Upper lobe of left lung (tissue), 6 donors: ENCODE measurements around the gene SH3PXD2A. TPM values are rescaled to one million over a fixed set of nuclear protein-coding genes. Genes with fewer than 3 reads are reported as not detected.

Experiments used
- ATAC-seq, 2 donors: fragments of 200-7000 bp; cut with Tn5 transposase; one replicate each; pipeline ENCODE4 v1.9.1; 2022; ENCODE audit warnings: mild to moderate bottlenecking in 2 of 2, moderate library complexity in 2 of 2; ENCODE audit not compliant: low FRiP score in 2 of 2
- DNase-seq, 2 donors: peaks; one replicate each; pipeline ENCODE4 v3.0.0-alpha.2; 2019 to 2020
- H3K27ac ChIP-seq, 4 donors: fragments of 200-600 bp; sonication (generic); one replicate each; pipeline ENCODE4 v1.5.1; 2016 to 2019
- H3K27me3 ChIP-seq, 4 donors: fragments of 200-600 bp; sonication (generic); one replicate each; pipeline ENCODE4 v1.5.1; 2017 to 2019
- H3K36me3 ChIP-seq, 4 donors: fragments of 200-600 bp; sonication (generic); one replicate each; pipeline ENCODE4 v1.5.1; 2016 to 2019
- H3K4me1 ChIP-seq, 4 donors: fragments of 200-600 bp; sonication (generic); one replicate each; pipeline ENCODE4 v1.5.1; 2018 to 2019
- H3K4me3 ChIP-seq, 4 donors: fragments of 200-600 bp; sonication (generic); one replicate each; pipeline ENCODE4 v1.5.1; 2017 to 2019; ENCODE audit warnings: mild to moderate bottlenecking in 2 of 4, moderate library complexity in 1 of 4
- H3K9me3 ChIP-seq, 4 donors: fragments of 200-600 bp; sonication (generic); one replicate each; pipeline ENCODE4 v1.5.1; 2018 to 2019
- CTCF ChIP-seq, 6 experiments: fragments of 450-650 bp in 4 of 6; fragments of 200-600 bp in 2 of 6; sonication (generic) in 2 of 6; IDR thresholded peaks; one replicate each; pipeline ENCODE4 v1.5.1; 2016 to 2019; ENCODE audit warnings: antibody characterized with exemption in 6 of 6
- EP300 ChIP-seq, 4 donors: sonication (generic); formaldehyde crosslinking; IDR thresholded peaks; one replicate each; pipeline ENCODE4 v1.5.1; 2017; ENCODE audit warnings: antibody characterized with exemption in 4 of 4, control low read depth in 2 of 4
- POLR2A ChIP-seq, 4 donors: fragments of 450-650 bp; IDR thresholded peaks; one replicate each; pipeline ENCODE4 v1.5.1; 2016 to 2017; ENCODE audit warnings: antibody characterized with exemption in 4 of 4, mild to moderate bottlenecking in 2 of 4
- POLR2AphosphoS5 ChIP-seq, 2 donors: sonication (generic); formaldehyde crosslinking; IDR thresholded peaks; one replicate each; pipeline ENCODE4 v1.5.1; 2017; ENCODE audit warnings: antibody characterized with exemption in 2 of 2
- WGBS, 2 donors: methylation state at CpG; one replicate each; pipeline ENCODE4 v1.1.5; 2017 to 2018; 5-methylcytosine and 5-hydroxymethylcytosine counted together
- total RNA-seq, 6 donors: library from RNA; depleted of rRNA in 4 of 6; stranded (reverse); fragments of >200 nt in 4 of 6; gene quantifications; one replicate each; pipeline versions ENCODE4 v1.1.0 to v1.2.1, GENCODE V29; 2016 to 2021
- donor health status: DM: no; HTN: no; CAD: no; lungs with moderate emphysema.
- donor health status: DM: no; HTN: yes; CAD: no; lungs with severe emphysema.

The SH3PXD2A gene
- total RNA-seq, 6 donors from 2014 or later, result 19.6 to 42.2 (median 30.8) TPM

- WGBS, 2 donors, result 89 to 96% methylated on average over 18 to 27 of the region's 28 CpGs
- Histone ChIP-seq H3K9me3 (no peaks in the 10 kb centered on the region), H3K27me3 (no peaks in the 10 kb centered on the region), H3K36me3 (no peaks in the 10 kb centered on the region), H3K4me3 (no peak overlapping the region), H3K4me1 (no peaks in the 10 kb centered on the region), H3K27ac (no peak overlapping the region)
- TF ChIP-seq EP300 (IDR thresholded peaks at IDR 0.05) (no peak), CTCF (IDR thresholded peaks at IDR 0.05) (no peak), POLR2AphosphoS5 (IDR thresholded peaks at IDR 0.05) (no peak), POLR2A (IDR thresholded peaks at IDR 0.05) (no peak)
- peak in 1 of 2 donors; percentile 61 for DNase-seq
- ATAC-seq, result no peak
Measured at GRCh38 chr10:103570844-103571655, 284.3 kb downstream of the SH3PXD2A start.

GRCh38 chr10:103569896-103570295 lies 285.5 kb downstream of the SH3PXD2A start:
- no peak for DNase-seq
- Histone ChIP-seq H3K27me3 (no peaks in the 10 kb centered on the region), H3K4me1 (no peaks in the 10 kb centered on the region), H3K36me3 (no peaks in the 10 kb centered on the region), H3K27ac (no peak overlapping the region), H3K9me3 (no peaks in the 10 kb centered on the region), H3K4me3 (no peak overlapping the region)
- TF ChIP-seq POLR2A (IDR thresholded peaks at IDR 0.05), result no peak
- no peak for TF ChIP-seq EP300 (IDR thresholded peaks at IDR 0.05)
- no peak for TF ChIP-seq CTCF (IDR thresholded peaks at IDR 0.05)
- TF ChIP-seq POLR2AphosphoS5 (IDR thresholded peaks at IDR 0.05), result no peak
- WGBS, 2 donors, result 64 to 73% methylated on average over 5 of the region's 5 CpGs
- ATAC-seq, result no peak

GRCh38 chr10:103568505-103568904 lies 286.9 kb downstream of the SH3PXD2A start:
- no peak for DNase-seq
- no peak overlapping the region for H3K27ac ChIP-seq
- no peaks in the 10 kb centered on the region for H3K27me3 ChIP-seq
- TF ChIP-seq POLR2A (IDR thresholded peaks at IDR 0.05), result no peak
- no peak for TF ChIP-seq EP300 (IDR thresholded peaks at IDR 0.05)
- no peak for TF ChIP-seq POLR2AphosphoS5 (IDR thresholded peaks at IDR 0.05)
- no peak for TF ChIP-seq CTCF (IDR thresholded peaks at IDR 0.05)
- no peaks in the 10 kb centered on the region for H3K4me1 ChIP-seq
- H3K9me3 ChIP-seq, result no peaks in the 10 kb centered on the region
- WGBS, 2 donors, result 85 to 91% methylated on average over 5 of the region's 5 CpGs
- ATAC-seq, result no peak
- H3K36me3 ChIP-seq, result no peaks in the 10 kb centered on the region
- H3K4me3 ChIP-seq, result no peak overlapping the region

GRCh38 chr10:103566536-103566935 lies 288.8 kb downstream of the SH3PXD2A start:
- Histone ChIP-seq H3K27ac (no peak overlapping the region), H3K4me3 (no peak overlapping the region), H3K27me3 (no peaks in the 10 kb centered on the region), H3K36me3 (no peaks in the 10 kb centered on the region), H3K4me1 (no peaks in the 10 kb centered on the region), H3K9me3 (no peaks in the 10 kb centered on the region)
- WGBS, 2 donors, result 47 to 48% methylated on average over 3 of the region's 3 CpGs
- no peak for DNase-seq
- ATAC-seq, result no peak
- no peak for TF ChIP-seq CTCF (IDR thresholded peaks at IDR 0.05)
- no peak for TF ChIP-seq POLR2A (IDR thresholded peaks at IDR 0.05)
- no peak for TF ChIP-seq EP300 (IDR thresholded peaks at IDR 0.05)
- no peak for TF ChIP-seq POLR2AphosphoS5 (IDR thresholded peaks at IDR 0.05)
